ENCODE measurements around the gene RAPGEF5. TPM values are rescaled to one million over a fixed set of nuclear protein-coding genes. Genes with fewer than 3 reads are reported as not detected.

Gene RAPGEF5
- polyA plus RNA-seq, 1 of the 3 experiments (the other 2 are of a cell fraction): 1.2 TPM

- H3K79me2 ChIP-seq (ENCODE audit: insufficient read depth): no peaks in the 10 kb centered on the region
- no peaks in the 10 kb centered on the region for H3K27me3 ChIP-seq (ENCODE audit: insufficient read depth)
- no peak overlapping the region for H3K4me3 ChIP-seq (ENCODE audit: low read depth in 2 of 2, low read length in 1 of 2)
- H3F3A ChIP-seq (replicated peaks; ENCODE audit: insufficient read depth): no peaks in the 10 kb centered on the region
- CTCF ChIA-PET: interaction anchor here (1.2 kb wide), 1 partner anchor 65 kb away, joined by 3 read pairs; no protein-coding TSS in a partner anchor
- POLR2A ChIA-PET: no interaction called here
- peaks cover 0 to 16% of the 10 kb centered on the region in 2 experiments; a peak in 2 of 4 replicates for H3K4me1 ChIP-seq (ENCODE audit: control insufficient read depth in 1 of 2, insufficient read depth in 2 of 2, low read depth in 1 of 2, low read length in 1 of 2)
- H3K9me3 ChIP-seq: no peaks in the 10 kb centered on the region
- 83% methylated on average over 8 of the region's 8 CpGs for WGBS (ENCODE audit: low lambda C conversion rate)
- H2AFZ ChIP-seq (ENCODE audit: low read depth): no peak overlapping the region
- no peaks in the 10 kb centered on the region for H4K20me1 ChIP-seq (ENCODE audit: insufficient read depth)
- no peaks in the 10 kb centered on the region for H3K9me2 ChIP-seq
- no peak for TF ChIP-seq RAD21 (IDR thresholded peaks at IDR 0.05; ENCODE audit: low read length)
- no peak overlapping the region for H3K27ac ChIP-seq (ENCODE audit: low read depth in 2 of 2, low read length in 1 of 2)
- peaks cover 0 to 4% of the 10 kb centered on the region in 2 experiments for H3K36me3 ChIP-seq (replicated peaks in 1 of 2; ENCODE audit: control insufficient read depth in 1 of 2, insufficient read depth in 2 of 2, low read length in 1 of 2)
- H3K4me2 ChIP-seq: no peak overlapping the region
- H3K9ac ChIP-seq: no peak overlapping the region
- DNase-seq: no peak
Measured at GRCh38 chr7:22330903-22331302, 26.1 kb downstream of the RAPGEF5 start.

DNA sequence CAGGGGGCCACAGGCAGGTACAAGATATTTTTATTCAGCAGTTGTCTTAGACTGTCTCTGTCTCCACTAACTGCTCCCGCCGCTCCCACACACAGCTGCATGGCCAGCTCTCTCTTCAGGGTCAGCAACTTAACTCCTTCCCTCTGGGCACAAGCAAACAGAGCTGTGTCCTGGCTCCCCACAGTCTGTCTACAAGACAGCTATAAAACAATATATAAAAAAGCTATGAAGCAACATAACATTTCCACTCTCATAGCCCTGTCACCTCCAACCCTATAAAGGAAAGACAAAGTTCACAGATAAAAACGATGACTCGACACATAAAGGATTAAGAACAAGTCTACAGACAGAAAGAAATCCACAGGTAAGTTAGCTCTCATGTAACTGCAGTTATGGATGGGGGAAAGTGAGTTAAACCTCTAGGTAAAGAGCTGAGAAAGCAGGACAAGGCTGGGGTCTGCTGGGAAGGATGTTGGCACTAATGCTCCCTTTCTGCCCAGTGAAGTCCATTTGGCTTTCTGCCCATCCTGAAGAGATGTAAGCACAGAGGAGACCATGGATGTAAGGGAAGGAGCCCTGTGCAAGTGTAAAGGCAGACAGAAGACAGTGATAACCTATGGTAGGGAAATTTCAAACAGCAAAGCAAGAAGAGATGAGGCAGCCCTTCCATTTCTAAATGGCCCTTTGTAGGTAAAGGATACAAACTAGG is 27.0 kb downstream of the RAPGEF5 start:
- ChIA-PET CTCF (interaction anchor here (0.5 to 1.3 kb wide), 4 partner anchors 13 to 943 kb away, joined by 3 read pairs; no protein-coding TSS in a partner anchor), POLR2A (no interaction called here)
- Histone ChIP-seq H4K20me1 (ENCODE audit: insufficient read depth) (no peaks in the 10 kb centered on the region), H2AFZ (ENCODE audit: low read depth) (no peak overlapping the region), H3K4me3 (ENCODE audit: low read depth in 2 of 2, low read length in 1 of 2) (no peak overlapping the region), H3K27me3 (ENCODE audit: insufficient read depth) (no peaks in the 10 kb centered on the region), H3K9me3 (no peaks in the 10 kb centered on the region), H3K36me3 (replicated peaks in 1 of 2; ENCODE audit: control insufficient read depth in 1 of 2, insufficient read depth in 2 of 2, low read length in 1 of 2) (peaks cover 0 to 4% of the 10 kb centered on the region in 2 experiments), H3K9ac (no peak overlapping the region), H3K9me2 (no peaks in the 10 kb centered on the region), H3K27ac (ENCODE audit: low read depth in 2 of 2, low read length in 1 of 2) (no peak overlapping the region), H3K79me2 (ENCODE audit: insufficient read depth) (no peaks in the 10 kb centered on the region), H3K4me1 (ENCODE audit: control insufficient read depth in 1 of 2, insufficient read depth in 2 of 2, low read depth in 1 of 2, low read length in 1 of 2) (peaks cover 0 to 16% of the 10 kb centered on the region in 2 experiments; a peak in 2 of 4 replicates), H3F3A (replicated peaks; ENCODE audit: insufficient read depth) (no peaks in the 10 kb centered on the region), H3K4me2 (no peak overlapping the region)
- no peak for TF ChIP-seq MEF2A (IDR thresholded peaks at IDR 0.05; ENCODE audit: borderline replicate concordance, low read depth)
- TF ChIP-seq FOSL2 (IDR thresholded peaks at IDR 0.05; ENCODE audit: borderline replicate concordance, low read depth): no peak
- TF ChIP-seq, protein P1, sequence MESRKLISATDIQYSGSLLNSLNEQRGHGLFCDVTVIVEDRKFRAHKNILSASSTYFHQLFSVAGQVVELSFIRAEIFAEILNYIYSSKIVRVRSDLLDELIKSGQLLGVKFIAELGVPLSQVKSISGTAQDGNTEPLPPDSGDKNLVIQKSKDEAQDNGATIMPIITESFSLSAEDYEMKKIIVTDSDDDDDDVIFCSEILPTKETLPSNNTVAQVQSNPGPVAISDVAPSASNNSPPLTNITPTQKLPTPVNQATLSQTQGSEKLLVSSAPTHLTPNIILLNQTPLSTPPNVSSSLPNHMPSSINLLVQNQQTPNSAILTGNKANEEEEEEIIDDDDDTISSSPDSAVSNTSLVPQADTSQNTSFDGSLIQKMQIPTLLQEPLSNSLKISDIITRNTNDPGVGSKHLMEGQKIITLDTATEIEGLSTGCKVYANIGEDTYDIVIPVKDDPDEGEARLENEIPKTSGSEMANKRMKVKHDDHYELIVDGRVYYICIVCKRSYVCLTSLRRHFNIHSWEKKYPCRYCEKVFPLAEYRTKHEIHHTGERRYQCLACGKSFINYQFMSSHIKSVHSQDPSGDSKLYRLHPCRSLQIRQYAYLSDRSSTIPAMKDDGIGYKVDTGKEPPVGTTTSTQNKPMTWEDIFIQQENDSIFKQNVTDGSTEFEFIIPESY (IDR thresholded peaks at IDR 0.05; ENCODE audit: borderline replicate concordance, low read depth): no peak
- TF ChIP-seq MXI1 (IDR thresholded peaks at IDR 0.05; ENCODE audit: low read depth, low read length): no peak
- TF ChIP-seq RAD21 (IDR thresholded peaks at IDR 0.05; ENCODE audit: low read length): no peak
- 74% methylated on average over 4 of the region's 4 CpGs for WGBS (ENCODE audit: low lambda C conversion rate)
- no peak for DNase-seq

- H3K4me3 ChIP-seq (ENCODE audit: low read depth in 2 of 2, low read length in 1 of 2): no peak overlapping the region
- no peaks in the 10 kb centered on the region for H3K27me3 ChIP-seq (ENCODE audit: insufficient read depth)
- TF ChIP-seq CTCF (IDR thresholded peaks at IDR 0.05) (no peak), EZH2phosphoT487 (IDR thresholded peaks at IDR 0.05; ENCODE audit: borderline replicate concordance, low read depth) (no peak)
- no peak overlapping the region for H2AFZ ChIP-seq (ENCODE audit: low read depth)
- no peak overlapping the region for H3K27ac ChIP-seq (ENCODE audit: low read depth in 2 of 2, low read length in 1 of 2)
- peaks cover 2 to 9% of the 10 kb centered on the region in 2 experiments; a peak in 1 of 4 replicates for H3K4me1 ChIP-seq (ENCODE audit: control insufficient read depth in 1 of 2, insufficient read depth in 2 of 2, low read depth in 1 of 2, low read length in 1 of 2)
- no peak overlapping the region for H3K4me2 ChIP-seq
- H3K9me2 ChIP-seq: no peaks in the 10 kb centered on the region
- no peaks in the 10 kb centered on the region for H4K20me1 ChIP-seq (ENCODE audit: insufficient read depth)
- POLR2A ChIA-PET: no interaction called here
- CTCF ChIA-PET: interaction anchor here (1.1 to 4.6 kb wide), 5 partner anchors 14 to 243 kb away, joined by 3 to 19 read pairs (median 3); no protein-coding TSS in a partner anchor
- H3K9ac ChIP-seq: no peak overlapping the region
- no peaks in the 10 kb centered on the region for H3F3A ChIP-seq (replicated peaks; ENCODE audit: insufficient read depth)
- H3K9me3 ChIP-seq: no peaks in the 10 kb centered on the region
- WGBS (ENCODE audit: low lambda C conversion rate): 61% methylated on average over 4 of the region's 4 CpGs
- no peaks in the 10 kb centered on the region for H3K79me2 ChIP-seq (ENCODE audit: insufficient read depth)
- H3K36me3 ChIP-seq (replicated peaks in 1 of 2; ENCODE audit: control insufficient read depth in 1 of 2, insufficient read depth in 2 of 2, low read length in 1 of 2): peaks cover 0 to 4% of the 10 kb centered on the region in 2 experiments
- no peak for DNase-seq
Measured at GRCh38 chr7:22326181-22326580, 30.8 kb downstream of the RAPGEF5 start.
